Aorta (tissue), 5 donors: Measurements from ENCODE around the gene SMARCE1. TPM values are rescaled to one million over a fixed set of nuclear protein-coding genes. Genes with fewer than 3 reads are reported as not detected.

ENCODE experiments used
- ATAC-seq: fragments of 200-7000 bp; cut with Tn5 transposase; one replicate; pipeline ENCODE4 v1.9.1; 2022; ENCODE audit warnings: moderate library complexity; ENCODE audit not compliant: low FRiP score
- DNase-seq, 2 donors: peaks; one replicate each; pipeline ENCODE4 v3.0.0-alpha.2; 2020
- H3K27ac ChIP-seq, 2 donors: one replicate each; pipeline ENCODE4 v1.5.1; 2013; ENCODE audit warnings: low read length in 2 of 2, mild to moderate bottlenecking in 2 of 2, moderate library complexity in 2 of 2, control low read depth in 1 of 2, inconsistent platforms in 1 of 2, low read depth in 1 of 2
- H3K27me3 ChIP-seq, 2 donors: one replicate each; pipeline ENCODE4 v1.6.1; 2013; ENCODE audit warnings: control low read depth in 1 of 2, low read length in 1 of 2, mild to moderate bottlenecking in 1 of 2, moderate library complexity in 1 of 2; ENCODE audit not compliant: insufficient read depth in 2 of 2, control insufficient read depth in 1 of 2
- H3K36me3 ChIP-seq, 2 donors: one replicate each; pipeline ENCODE4 v1.6.1; 2013; ENCODE audit warnings: control low read depth in 1 of 2, low read length in 1 of 2, mild to moderate bottlenecking in 1 of 2; ENCODE audit not compliant: insufficient read depth in 2 of 2, control insufficient read depth in 1 of 2
- H3K4me1 ChIP-seq, 2 donors: one replicate each; pipeline ENCODE4 v1.6.1; 2013; ENCODE audit warnings: low read length in 2 of 2, control low read depth in 1 of 2, mild to moderate bottlenecking in 1 of 2, moderate library complexity in 1 of 2; ENCODE audit not compliant: insufficient read depth in 2 of 2, control insufficient read depth in 1 of 2
- H3K4me3 ChIP-seq, 2 donors: one replicate each; pipeline ENCODE4 v1.5.1; 2013; ENCODE audit warnings: low read length in 2 of 2, control low read depth in 1 of 2, mild to moderate bottlenecking in 1 of 2
- H3K9me3 ChIP-seq: one replicate; pipeline ENCODE4 v1.6.1; 2013; ENCODE audit warnings: mild to moderate bottlenecking, low read length; ENCODE audit not compliant: control insufficient read depth
- WGBS, 2 donors: extraction: QIAGEN DNeasy Blood & Tissue Kit; methylation state at CpG; one replicate each; pipeline ENCODE4 v1.1.7; 2013; 5-methylcytosine and 5-hydroxymethylcytosine counted together
- intact Hi-C, 2 donors: fragments of 100-400 bp; cut with DNase I; formaldehyde crosslinking; loops; one replicate each; pipeline versions ENCODE4 v1.14.2 to v1.15.0; 2022
- polyA plus RNA-seq, 2 donors: library from polyadenylated mRNA; stranded (reverse); fragments of 200-250 nt; gene quantifications; one replicate each; pipeline ENCODE4 v1.2.3, GENCODE V29; 2013
- total RNA-seq, 2 donors: library from RNA; stranded (reverse); fragmentation: NEBNext Ultra II Directional; extraction: Animal tissue kit (Norgen Biotek cat#: 25700); gene quantifications; one replicate each; pipeline ENCODE4 v1.2.1, GENCODE V29; 2021
- donor health status: healthy with polysubstance abuse.
- donor health status: Bipolar disorder and iron deficiency.
- donor health status: DM: no; HTN: no; CAD: no.
- donor health status: DM: no; HTN: no; CAD: no.
- donor health status: DM: yes; HTN: yes; CAD: no.

SMARCE1 gene
- total and polyA plus RNA-seq, 4 donors: 61.0 to 84.4 (median 76.2) TPM

DNA sequence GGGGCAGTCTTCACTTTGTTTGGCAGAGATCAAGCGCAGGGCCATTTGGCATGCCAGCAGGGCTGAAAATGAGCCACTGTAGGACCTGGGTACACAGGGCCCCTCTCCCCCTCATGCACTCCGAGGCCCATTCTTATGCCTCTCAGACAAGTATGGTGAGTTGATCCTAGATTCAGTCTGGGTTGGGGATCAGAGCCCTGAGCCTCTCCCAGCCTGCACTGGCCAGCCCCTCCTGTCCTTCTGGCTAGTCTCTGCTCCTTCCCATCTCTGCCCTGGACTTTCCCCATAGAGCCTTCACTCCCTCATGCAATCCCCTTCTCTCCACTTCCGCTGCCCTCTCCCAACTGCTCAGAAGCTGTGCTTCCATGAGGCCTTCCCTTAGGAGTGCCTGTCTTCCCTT is 31.0 kb downstream of the SMARCE1 start:
- intact Hi-C loops: no loop called here
- H3K27ac ChIP-seq: no peak overlapping the region
- no peaks in the 10 kb centered on the region for H3K4me1 ChIP-seq

DNA sequence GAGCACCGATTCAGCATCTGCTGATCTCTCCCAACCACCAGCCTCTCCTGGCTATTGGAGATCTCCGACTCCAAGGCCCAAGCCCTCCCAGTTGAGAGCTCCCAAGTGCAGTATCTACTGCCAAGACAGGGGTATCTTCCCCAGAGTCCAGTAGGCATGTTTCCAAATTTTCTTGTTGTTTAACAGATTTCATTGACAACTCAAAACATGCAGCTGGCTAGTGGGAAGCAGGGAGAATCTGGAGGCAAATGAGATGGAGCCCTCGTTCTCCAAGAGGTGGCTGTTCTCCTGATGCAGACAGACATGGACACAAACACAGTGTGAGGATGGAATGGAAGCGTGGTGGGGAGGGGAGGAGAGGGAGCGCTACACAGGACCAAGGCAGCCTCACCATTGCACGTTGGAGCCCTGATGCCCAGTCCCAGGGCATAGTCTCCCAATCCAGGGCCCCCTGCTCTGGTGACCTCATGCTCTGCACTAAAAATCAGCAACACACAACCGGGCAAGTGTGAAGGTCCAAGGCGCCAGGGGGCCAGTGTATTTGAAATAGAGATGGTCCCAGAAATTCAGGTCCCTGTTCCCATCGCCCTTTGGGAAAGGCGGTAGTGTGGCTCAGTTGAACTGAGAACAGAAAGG is 31.7 kb downstream of the SMARCE1 start:
- Histone ChIP-seq H3K4me3 (no peak overlapping the region), H3K36me3 (no peaks in the 10 kb centered on the region), H3K27me3 (no peaks in the 10 kb centered on the region), H3K4me1 (no peaks in the 10 kb centered on the region), H3K27ac (no peak overlapping the region), H3K9me3 (no peaks in the 10 kb centered on the region)
- DNase-seq (no peak), ATAC-seq (no peak)
- WGBS, 2 donors: 77 to 79% methylated on average over 10 of the region's 10 CpGs
- intact Hi-C loops: no loop called here

More for the DNA sequence above, 31.0 kb downstream of the SMARCE1 start:
- DNase-seq: no peak
- H3K9me3 ChIP-seq: no peaks in the 10 kb centered on the region
- no peak overlapping the region for H3K4me3 ChIP-seq
- H3K36me3 ChIP-seq: no peaks in the 10 kb centered on the region
- no peaks in the 10 kb centered on the region for H3K27me3 ChIP-seq
- ATAC-seq: no peak
- WGBS, 2 donors: 59 to 90% methylated on average over 3 of the region's 3 CpGs

DNA sequence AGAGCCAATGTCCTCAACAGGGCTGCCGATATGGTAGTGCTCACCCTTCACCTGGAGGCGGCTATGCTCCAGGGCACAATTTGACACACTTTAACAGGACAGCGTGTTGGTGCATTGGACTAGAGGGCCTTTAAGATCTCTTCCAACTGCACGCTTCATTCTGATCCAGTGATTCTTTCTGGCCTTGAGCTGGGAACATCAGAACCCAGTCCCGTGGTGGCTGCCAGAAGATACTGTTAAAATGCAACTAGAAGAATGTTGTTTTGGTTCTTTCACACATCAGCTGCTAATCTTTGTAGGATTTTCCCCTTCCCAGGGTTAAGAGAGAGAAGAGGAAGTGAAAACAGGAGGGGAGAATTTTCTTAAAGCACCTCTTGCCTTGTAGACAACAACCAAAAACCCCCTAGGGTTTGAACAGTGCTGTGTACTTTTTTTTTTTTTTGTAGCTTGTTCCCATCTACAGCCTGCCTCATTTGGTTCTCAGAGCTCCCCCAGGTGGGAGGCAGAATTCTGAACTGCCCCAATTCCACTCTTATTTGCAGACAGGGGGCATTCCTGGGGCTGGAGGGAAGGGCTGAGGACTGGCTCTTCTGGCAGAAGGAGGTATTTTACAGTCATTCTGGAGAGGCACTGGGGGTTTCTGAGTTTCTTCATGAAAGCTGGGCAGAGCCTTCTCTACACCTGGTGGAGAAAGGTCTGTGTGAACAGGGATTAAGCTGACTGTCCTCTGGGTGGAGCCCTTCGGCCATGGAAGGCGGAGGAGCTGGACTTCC is 32.4 kb downstream of the SMARCE1 start:
- intact Hi-C loops: no loop called here
- Histone ChIP-seq H3K36me3 (no peaks in the 10 kb centered on the region), H3K9me3 (no peaks in the 10 kb centered on the region), H3K27ac (no peak overlapping the region), H3K27me3 (no peaks in the 10 kb centered on the region), H3K4me1 (no peaks in the 10 kb centered on the region), H3K4me3 (no peak overlapping the region)
- DNase-seq (no peak), ATAC-seq (peak; percentile 66)
- 63 to 66% methylated on average over 7 of the region's 7 CpGs for WGBS, 2 donors

DNA sequence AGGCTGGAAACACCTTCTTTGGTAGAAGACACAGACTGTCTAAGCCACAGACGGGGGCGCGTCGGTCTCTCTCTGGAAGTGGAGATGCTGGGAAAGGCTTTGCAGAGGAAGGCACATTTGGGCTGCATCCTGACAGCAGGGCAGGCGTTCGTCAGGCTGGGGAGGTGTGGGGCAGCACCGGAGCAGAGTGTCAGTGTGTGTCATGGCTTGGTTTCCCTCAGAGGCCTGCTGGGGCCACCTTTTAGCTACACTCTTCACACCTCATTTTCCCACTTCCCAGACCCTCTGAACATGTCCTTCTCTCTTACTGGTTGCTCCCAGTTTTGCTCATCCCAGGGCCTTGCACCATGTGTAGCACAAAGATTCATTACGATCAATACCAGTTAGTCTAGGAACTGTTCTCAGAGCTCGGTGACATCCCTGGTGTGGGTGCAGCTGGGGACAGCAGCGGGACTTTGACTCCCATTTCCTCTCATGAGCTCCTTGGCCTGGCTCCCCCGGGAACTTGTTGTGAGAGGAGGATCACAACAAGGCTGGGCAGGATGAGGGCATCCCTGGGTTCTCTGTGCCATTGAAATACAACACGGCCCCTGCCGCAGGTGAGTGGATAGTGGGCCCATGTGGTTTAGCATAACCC is 33.1 kb downstream of the SMARCE1 start:
- Histone ChIP-seq H3K27ac (no peak overlapping the region), H3K4me3 (no peak overlapping the region), H3K36me3 (no peaks in the 10 kb centered on the region), H3K9me3 (no peaks in the 10 kb centered on the region), H3K27me3 (no peaks in the 10 kb centered on the region), H3K4me1 (no peaks in the 10 kb centered on the region)
- ATAC-seq (no peak), DNase-seq (no peak)
- 78 to 80% methylated on average over 13 of the region's 13 CpGs for WGBS, 2 donors
- intact Hi-C loops: no loop called here

- DNase-seq (no peak), ATAC-seq (no peak)
- no peaks in the 10 kb centered on the region for H3K4me1 ChIP-seq
- H3K9me3 ChIP-seq: no peaks in the 10 kb centered on the region
- WGBS, 2 donors: 81 to 82% methylated on average over 5 of the region's 5 CpGs
- H3K4me3 ChIP-seq: no peak overlapping the region
- H3K27me3 ChIP-seq: no peaks in the 10 kb centered on the region
- no peak overlapping the region for H3K27ac ChIP-seq
- no peaks in the 10 kb centered on the region for H3K36me3 ChIP-seq
- intact Hi-C loops: no loop called here
Observed at GRCh38 chr17:40613467-40614154, 34.0 kb downstream of the SMARCE1 start.

GRCh38 chr17:40612599-40613244 is 34.9 kb downstream of the SMARCE1 start:
- no peak overlapping the region for H3K27ac ChIP-seq
- ATAC-seq (no peak), DNase-seq (no peak)
- no peaks in the 10 kb centered on the region for H3K36me3 ChIP-seq
- no peaks in the 10 kb centered on the region for H3K9me3 ChIP-seq
- no peak overlapping the region for H3K4me3 ChIP-seq
- H3K27me3 ChIP-seq: no peaks in the 10 kb centered on the region
- H3K4me1 ChIP-seq: no peaks in the 10 kb centered on the region
- intact Hi-C loops: no loop called here
- WGBS, 2 donors: 68 to 70% methylated on average over 11 of the region's 11 CpGs

GRCh38 chr17:40611840-40612474 is 35.7 kb downstream of the SMARCE1 start:
- no peaks in the 10 kb centered on the region for H3K36me3 ChIP-seq
- no peaks in the 10 kb centered on the region for H3K4me1 ChIP-seq
- no peak overlapping the region for H3K4me3 ChIP-seq
- H3K27me3 ChIP-seq: no peaks in the 10 kb centered on the region
- H3K27ac ChIP-seq: no peak overlapping the region
- WGBS, 2 donors: 61 to 67% methylated on average over 7 of the region's 7 CpGs
- no peaks in the 10 kb centered on the region for H3K9me3 ChIP-seq
- no peak for DNase-seq
- intact Hi-C loops: no loop called here
- ATAC-seq: no peak

GRCh38 chr17:40610359-40610758 is 37.3 kb downstream of the SMARCE1 start:
- DNase-seq (no peak), ATAC-seq (no peak)
- intact Hi-C loops: no loop called here
- Histone ChIP-seq H3K9me3 (no peaks in the 10 kb centered on the region), H3K27me3 (no peaks in the 10 kb centered on the region), H3K27ac (no peak overlapping the region), H3K4me3 (no peak overlapping the region), H3K36me3 (no peaks in the 10 kb centered on the region), H3K4me1 (no peaks in the 10 kb centered on the region)
- 66 to 68% methylated on average over 2 of the region's 2 CpGs for WGBS, 2 donors
